Astrocyte (in vitro differentiated cells and primary cell): ENCODE results near the gene LRIG1. TPM values are rescaled to one million over a fixed set of nuclear protein-coding genes. Genes with fewer than 3 reads are reported as not detected.
A peak's percentile ranks its signal among the peaks of the same experiment; 100 is the strongest.

Source experiments
- DNase-seq: peaks from one replicate; pipeline ENCODE4 v3.0.0-alpha.2; 2010; ENCODE audit warnings: low read depth
- FAIRE-seq: peaks from 2 replicates; lab custom pipeline; 2011; peaks lifted over from hg19 to GRCh38; lab: Jason Lieb, UNC
- H2AFZ ChIP-seq: 2 replicates; pipeline ENCODE4 v1.6.0; 2012; ENCODE audit warnings: low read depth, low read length, inconsistent platforms
- H3K27ac ChIP-seq: 2 replicates; pipeline ENCODE4 v1.5.1; 2011; ENCODE audit warnings: low read depth, low read length, inconsistent platforms
- H3K27me3 ChIP-seq: 2 replicates; pipeline ENCODE4 v1.6.0; 2011; ENCODE audit warnings: low read length, inconsistent platforms; ENCODE audit not compliant: insufficient read depth
- H3K36me3 ChIP-seq: 2 replicates; pipeline ENCODE4 v1.5.1; 2011; ENCODE audit warnings: low read length, inconsistent platforms; ENCODE audit not compliant: insufficient read depth
- H3K4me1 ChIP-seq: 2 replicates; pipeline ENCODE4 v1.5.1; 2011; ENCODE audit warnings: low read length, inconsistent platforms; ENCODE audit not compliant: insufficient read depth
- H3K4me2 ChIP-seq: 2 replicates; pipeline ENCODE4 v1.6.0; 2012; ENCODE audit warnings: low read length, inconsistent platforms
- H3K4me3 ChIP-seq: 2 replicates; pipeline ENCODE4 v1.5.1; 2011; ENCODE audit warnings: low read depth, mild to moderate bottlenecking, low read length, inconsistent platforms; ENCODE audit not compliant: insufficient read depth
- H3K79me2 ChIP-seq: 2 replicates; pipeline ENCODE4 v1.6.0; 2012; ENCODE audit warnings: mild to moderate bottlenecking, low read length, inconsistent platforms; ENCODE audit not compliant: insufficient read depth
- H3K9ac ChIP-seq: 2 replicates; pipeline ENCODE4 v1.6.0; 2012; ENCODE audit warnings: mild to moderate bottlenecking, low read length, inconsistent platforms
- H3K9me3 ChIP-seq: 2 replicates; pipeline ENCODE4 v1.5.1; 2012; ENCODE audit warnings: low read depth, mild to moderate bottlenecking, low read length, inconsistent platforms; ENCODE audit not compliant: insufficient read depth
- H4K20me1 ChIP-seq: 2 replicates; pipeline ENCODE4 v1.6.0; 2012; ENCODE audit warnings: low read length, inconsistent platforms; ENCODE audit not compliant: insufficient read depth
- H3K27ac Mint-ChIP-seq: one replicate; pipeline ENCODE4 v1.8.0; 2021; ENCODE audit warnings: mild to moderate bottlenecking, mixed read lengths; ENCODE audit not compliant: unreplicated experiment
- H3K27me3 Mint-ChIP-seq: one replicate; pipeline ENCODE4 v1.8.0; 2021; ENCODE audit warnings: low read depth, mixed read lengths; ENCODE audit not compliant: unreplicated experiment
- H3K36me3 Mint-ChIP-seq: one replicate; pipeline ENCODE4 v1.8.0; 2021; ENCODE audit warnings: low read depth, mixed read lengths; ENCODE audit not compliant: unreplicated experiment
- H3K4me1 Mint-ChIP-seq: one replicate; pipeline ENCODE4 v1.8.0; 2021; ENCODE audit warnings: low read depth, mixed read lengths; ENCODE audit not compliant: unreplicated experiment
- H3K4me3 Mint-ChIP-seq: one replicate; pipeline ENCODE4 v1.8.0; 2021; ENCODE audit warnings: mild to moderate bottlenecking, moderate library complexity, mixed read lengths; ENCODE audit not compliant: unreplicated experiment
- H3K9me3 Mint-ChIP-seq: one replicate; pipeline ENCODE4 v1.8.0; 2021; ENCODE audit warnings: mild to moderate bottlenecking, mixed read lengths; ENCODE audit not compliant: unreplicated experiment
- EZH2 ChIP-seq: IDR thresholded peaks from 2 replicates; pipeline ENCODE4 v1.6.1; 2012; ENCODE audit warnings: mild to moderate bottlenecking, low read length, inconsistent platforms; ENCODE audit not compliant: insufficient read depth
- total RNA-seq: library from RNA; stranded (reverse); gene quantifications from 2 replicates; pipeline ENCODE4 v1.2.1, GENCODE V29; 2021
- TF ChIP-seq, protein P1 (sequence below): IDR thresholded peaks from 2 replicates; pipeline ENCODE4 v1.5.1; 2011; ENCODE audit warnings: low read depth, mild to moderate bottlenecking, inconsistent platforms, low read length, moderate library complexity; ENCODE audit not compliant: insufficient read depth

LRIG1 gene
- total RNA-seq, 1 donor from 2014 or later, result 39.7 TPM

DNA sequence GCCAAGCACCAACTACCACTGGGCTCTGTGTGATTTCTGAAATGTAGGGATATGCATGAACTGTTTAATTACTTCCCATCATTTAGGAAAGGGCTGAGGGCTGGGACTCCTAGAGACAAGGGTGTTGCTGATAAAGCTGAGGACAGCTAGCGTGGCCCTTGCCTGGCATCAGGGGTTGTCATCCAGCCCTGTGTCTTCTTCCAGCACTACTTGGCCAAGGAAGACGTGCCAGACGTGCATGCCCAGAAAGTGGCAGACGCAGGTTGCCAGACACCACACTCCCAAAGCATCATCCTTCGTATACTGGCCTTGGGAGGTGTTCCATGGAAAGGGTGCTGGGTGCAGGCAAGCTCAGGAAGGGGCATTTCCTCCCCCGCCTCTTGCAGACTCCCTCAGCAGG lies 64.8 kb downstream of the LRIG1 start:
- Histone ChIP-seq H3K4me2 (no peak overlapping the region), H2AFZ (no peak overlapping the region), H3K79me2 (peaks cover 29% of the 10 kb centered on the region), H3K4me1 (peaks cover 37% of the 10 kb centered on the region), H4K20me1 (no peaks in the 10 kb centered on the region), H3K27me3 (no peaks in the 10 kb centered on the region), H3K9me3 (no peaks in the 10 kb centered on the region), H3K27ac (no peak overlapping the region), H3K4me3 (no peak overlapping the region), H3K36me3 (no peaks in the 10 kb centered on the region), H3K9ac (no peak overlapping the region)
- Mint-ChIP-seq H3K9me3 (no peaks in the 10 kb centered on the region), H3K36me3 (peaks cover 15% of the 10 kb centered on the region), H3K4me3 (no peak overlapping the region), H3K27me3 (no peaks in the 10 kb centered on the region), H3K4me1 (peaks cover 50% of the 10 kb centered on the region), H3K27ac (no peak overlapping the region)
- TF ChIP-seq, protein P1, sequence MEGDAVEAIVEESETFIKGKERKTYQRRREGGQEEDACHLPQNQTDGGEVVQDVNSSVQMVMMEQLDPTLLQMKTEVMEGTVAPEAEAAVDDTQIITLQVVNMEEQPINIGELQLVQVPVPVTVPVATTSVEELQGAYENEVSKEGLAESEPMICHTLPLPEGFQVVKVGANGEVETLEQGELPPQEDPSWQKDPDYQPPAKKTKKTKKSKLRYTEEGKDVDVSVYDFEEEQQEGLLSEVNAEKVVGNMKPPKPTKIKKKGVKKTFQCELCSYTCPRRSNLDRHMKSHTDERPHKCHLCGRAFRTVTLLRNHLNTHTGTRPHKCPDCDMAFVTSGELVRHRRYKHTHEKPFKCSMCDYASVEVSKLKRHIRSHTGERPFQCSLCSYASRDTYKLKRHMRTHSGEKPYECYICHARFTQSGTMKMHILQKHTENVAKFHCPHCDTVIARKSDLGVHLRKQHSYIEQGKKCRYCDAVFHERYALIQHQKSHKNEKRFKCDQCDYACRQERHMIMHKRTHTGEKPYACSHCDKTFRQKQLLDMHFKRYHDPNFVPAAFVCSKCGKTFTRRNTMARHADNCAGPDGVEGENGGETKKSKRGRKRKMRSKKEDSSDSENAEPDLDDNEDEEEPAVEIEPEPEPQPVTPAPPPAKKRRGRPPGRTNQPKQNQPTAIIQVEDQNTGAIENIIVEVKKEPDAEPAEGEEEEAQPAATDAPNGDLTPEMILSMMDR, result no peak
- TF ChIP-seq EZH2, result no peak
- FAIRE-seq (no peak), DNase-seq (no peak)

DNA sequence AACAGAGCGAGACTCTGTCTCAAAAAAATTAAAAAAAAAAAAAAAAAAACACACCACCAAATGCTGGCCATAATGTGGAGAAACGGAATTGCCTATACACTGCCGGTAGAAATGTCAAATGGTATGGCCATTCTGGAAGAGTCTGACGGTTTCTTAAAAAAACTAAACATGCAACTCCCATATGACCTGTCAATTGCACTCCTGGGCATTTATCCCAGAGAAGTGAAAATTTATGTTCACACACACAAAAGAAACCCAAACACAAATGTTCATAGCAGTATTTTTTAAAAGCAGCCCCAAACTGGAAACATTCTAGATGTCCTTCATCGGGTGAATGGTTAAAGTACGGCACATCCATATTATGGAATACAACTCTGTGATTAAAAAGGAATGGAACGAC lies 66.1 kb downstream of the LRIG1 start:
- no peak for FAIRE-seq
- peaks cover 20% of the 10 kb centered on the region for H3K36me3 Mint-ChIP-seq
- no peaks in the 10 kb centered on the region for H3K27me3 Mint-ChIP-seq
- H4K20me1 ChIP-seq, result no peaks in the 10 kb centered on the region
- H3K9ac ChIP-seq, result no peak overlapping the region
- no peak overlapping the region for H3K27ac ChIP-seq
- no peak overlapping the region for H2AFZ ChIP-seq
- peaks cover 47% of the 10 kb centered on the region for H3K4me1 Mint-ChIP-seq
- no peaks in the 10 kb centered on the region for H3K9me3 Mint-ChIP-seq
- no peak overlapping the region for H3K27ac Mint-ChIP-seq
- no peak overlapping the region for H3K4me3 Mint-ChIP-seq
- peaks cover 39% of the 10 kb centered on the region for H3K79me2 ChIP-seq
- no peak overlapping the region for H3K4me2 ChIP-seq
- H3K4me1 ChIP-seq, result peaks cover 27% of the 10 kb centered on the region
- no peak overlapping the region for H3K4me3 ChIP-seq
- H3K36me3 ChIP-seq, result no peaks in the 10 kb centered on the region
- TF ChIP-seq EZH2, result no peak
- TF ChIP-seq, protein P1, result no peak
- no peaks in the 10 kb centered on the region for H3K9me3 ChIP-seq
- H3K27me3 ChIP-seq, result no peaks in the 10 kb centered on the region
- DNase-seq, result no peak

DNA sequence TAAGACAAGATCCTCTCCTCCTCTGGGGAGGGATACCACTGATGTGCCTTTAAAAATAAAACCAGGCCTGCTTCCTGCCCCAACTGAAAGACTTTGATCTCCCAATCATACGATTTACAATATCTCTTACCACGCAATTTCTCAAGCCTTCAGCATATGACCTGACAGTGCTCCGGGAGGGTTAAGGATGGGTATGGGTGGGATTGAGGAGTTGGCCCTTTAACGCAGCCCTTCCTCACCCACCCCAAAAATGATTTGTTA lies 67.4 kb downstream of the LRIG1 start:
- H3K4me2 ChIP-seq, result no peak overlapping the region
- H3K36me3 ChIP-seq, result no peaks in the 10 kb centered on the region
- peaks cover 39% of the 10 kb centered on the region for H3K79me2 ChIP-seq
- Mint-ChIP-seq H3K4me3 (peak overlapping the region; percentile 36), H3K9me3 (no peaks in the 10 kb centered on the region), H3K4me1 (peaks cover 57% of the 10 kb centered on the region), H3K27ac (peak overlapping the region; percentile 37), H3K27me3 (no peaks in the 10 kb centered on the region), H3K36me3 (peaks cover 20% of the 10 kb centered on the region)
- DNase-seq, result no peak
- no peak for FAIRE-seq
- H3K4me1 ChIP-seq, result peaks cover 36% of the 10 kb centered on the region
- no peaks in the 10 kb centered on the region for H3K27me3 ChIP-seq
- H3K9ac ChIP-seq, result no peak overlapping the region
- no peak overlapping the region for H2AFZ ChIP-seq
- no peak overlapping the region for H3K4me3 ChIP-seq
- H3K9me3 ChIP-seq, result no peaks in the 10 kb centered on the region
- TF ChIP-seq, protein P1, result no peak
- TF ChIP-seq EZH2, result no peak
- H4K20me1 ChIP-seq, result no peaks in the 10 kb centered on the region
- H3K27ac ChIP-seq, result no peak overlapping the region
